ENCODE results near the gene PSMG3.

DNA sequence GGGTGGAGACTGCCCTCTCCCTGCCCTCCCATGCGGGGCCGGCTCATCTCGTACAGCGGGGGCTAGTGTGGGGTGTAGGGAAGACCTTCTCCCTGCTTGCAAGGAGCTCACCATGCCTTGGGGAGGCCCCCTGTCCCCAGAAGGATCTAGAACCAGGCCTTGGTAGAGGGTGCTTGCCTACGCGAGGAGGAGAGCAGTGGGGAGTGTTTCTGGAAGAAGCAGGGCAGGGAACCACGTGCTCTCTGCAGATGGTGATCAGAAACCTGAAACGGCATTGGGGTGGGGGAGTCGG lies 36.6 kb downstream of the PSMG3 start:
- TF ChIP-seq, protein P1, sequence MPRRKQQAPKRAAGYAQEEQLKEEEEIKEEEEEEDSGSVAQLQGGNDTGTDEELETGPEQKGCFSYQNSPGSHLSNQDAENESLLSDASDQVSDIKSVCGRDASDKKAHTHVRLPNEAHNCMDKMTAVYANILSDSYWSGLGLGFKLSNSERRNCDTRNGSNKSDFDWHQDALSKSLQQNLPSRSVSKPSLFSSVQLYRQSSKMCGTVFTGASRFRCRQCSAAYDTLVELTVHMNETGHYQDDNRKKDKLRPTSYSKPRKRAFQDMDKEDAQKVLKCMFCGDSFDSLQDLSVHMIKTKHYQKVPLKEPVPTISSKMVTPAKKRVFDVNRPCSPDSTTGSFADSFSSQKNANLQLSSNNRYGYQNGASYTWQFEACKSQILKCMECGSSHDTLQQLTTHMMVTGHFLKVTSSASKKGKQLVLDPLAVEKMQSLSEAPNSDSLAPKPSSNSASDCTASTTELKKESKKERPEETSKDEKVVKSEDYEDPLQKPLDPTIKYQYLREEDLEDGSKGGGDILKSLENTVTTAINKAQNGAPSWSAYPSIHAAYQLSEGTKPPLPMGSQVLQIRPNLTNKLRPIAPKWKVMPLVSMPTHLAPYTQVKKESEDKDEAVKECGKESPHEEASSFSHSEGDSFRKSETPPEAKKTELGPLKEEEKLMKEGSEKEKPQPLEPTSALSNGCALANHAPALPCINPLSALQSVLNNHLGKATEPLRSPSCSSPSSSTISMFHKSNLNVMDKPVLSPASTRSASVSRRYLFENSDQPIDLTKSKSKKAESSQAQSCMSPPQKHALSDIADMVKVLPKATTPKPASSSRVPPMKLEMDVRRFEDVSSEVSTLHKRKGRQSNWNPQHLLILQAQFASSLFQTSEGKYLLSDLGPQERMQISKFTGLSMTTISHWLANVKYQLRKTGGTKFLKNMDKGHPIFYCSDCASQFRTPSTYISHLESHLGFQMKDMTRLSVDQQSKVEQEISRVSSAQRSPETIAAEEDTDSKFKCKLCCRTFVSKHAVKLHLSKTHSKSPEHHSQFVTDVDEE (CRISPR knock-in tag; IDR thresholded peaks at IDR 0.05): no peak
- TF ChIP-seq ZNF8 (CRISPR knock-in tag; IDR thresholded peaks at IDR 0.05) (no peak), SNAI2 (CRISPR knock-in tag; IDR thresholded peaks at IDR 0.05) (no peak), ARNTL (CRISPR knock-in tag; IDR thresholded peaks at IDR 0.05; ENCODE audit: borderline replicate concordance, low read depth) (no peak), GLIS3 (CRISPR knock-in tag; IDR thresholded peaks at IDR 0.05) (no peak), ISL1 (CRISPR knock-in tag; IDR thresholded peaks at IDR 0.05) (no peak), RARB (CRISPR knock-in tag; IDR thresholded peaks at IDR 0.05) (no peak), ZFP3 (CRISPR knock-in tag; IDR thresholded peaks at IDR 0.05) (no peak), CSDC2 (CRISPR knock-in tag; IDR thresholded peaks at IDR 0.05) (no peak)
- TF ChIP-seq, protein P2, sequence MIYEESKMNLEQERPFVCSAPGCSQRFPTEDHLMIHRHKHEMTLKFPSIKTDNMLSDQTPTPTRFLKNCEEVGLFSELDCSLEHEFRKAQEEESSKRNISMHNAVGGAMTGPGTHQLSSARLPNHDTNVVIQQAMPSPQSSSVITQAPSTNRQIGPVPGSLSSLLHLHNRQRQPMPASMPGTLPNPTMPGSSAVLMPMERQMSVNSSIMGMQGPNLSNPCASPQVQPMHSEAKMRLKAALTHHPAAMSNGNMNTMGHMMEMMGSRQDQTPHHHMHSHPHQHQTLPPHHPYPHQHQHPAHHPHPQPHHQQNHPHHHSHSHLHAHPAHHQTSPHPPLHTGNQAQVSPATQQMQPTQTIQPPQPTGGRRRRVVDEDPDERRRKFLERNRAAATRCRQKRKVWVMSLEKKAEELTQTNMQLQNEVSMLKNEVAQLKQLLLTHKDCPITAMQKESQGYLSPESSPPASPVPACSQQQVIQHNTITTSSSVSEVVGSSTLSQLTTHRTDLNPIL (CRISPR knock-in tag; IDR thresholded peaks at IDR 0.05; ENCODE audit: low read depth): no peak

Measured in SK-N-SH treated with all-trans-retinoic acid at 6 μM for 48 hours (cell line).